OCI-LY7 (cell line): Measurements from ENCODE around the gene SCO1. TPM values are rescaled to one million over a fixed set of nuclear protein-coding genes. Genes with fewer than 3 reads are reported as not detected.

Source experiments
- BruUV-seq: library from RNA; stranded (reverse); fragments of 400-500 nt; replicated peaks from 2 replicates; lab custom pipeline; 2021; lab: Mats Ljungman, UMichigan
- CTCF ChIA-PET: fragments of 300-600 bp; sonication (Branson Sonifier 250); formaldehyde crosslinking; loops from one replicate; lab custom pipeline; 2022; ENCODE audit warnings: antibody characterized with exemption; ENCODE audit not compliant: unreplicated experiment; lab: Charles Lee
- POLR2A ChIA-PET: fragments of 300-600 bp; sonication (Branson Sonifier 250); formaldehyde crosslinking; loops from one replicate; lab custom pipeline; 2022; ENCODE audit warnings: antibody characterized with exemption; lab: Charles Lee
- DNase-seq: peaks from one replicate; pipeline ENCODE4 v3.0.0-alpha.2; 2015; ENCODE audit warnings: low spot score
- H2AFZ ChIP-seq: fragments of 200-600 bp; sonication (generic), shearing (Covaris generic); 2 replicates; pipeline ENCODE4 v1.6.1; 2014; ENCODE audit warnings: mild to moderate bottlenecking, antibody characterized with exemption, low read length, moderate library complexity
- H3K27ac ChIP-seq: fragments of 200-600 bp; sonication (generic); 2 replicates; pipeline ENCODE4 v1.5.1; 2014; ENCODE audit warnings: mixed run types, low read depth, mild to moderate bottlenecking, moderate library complexity, low read length, inconsistent platforms; ENCODE audit not compliant: poor library complexity, severe bottlenecking
- H3K36me3 ChIP-seq: fragments of 200-600 bp; sonication (generic); 2 replicates; pipeline ENCODE4 v1.6.1; 2014; ENCODE audit warnings: mild to moderate bottlenecking, antibody characterized with exemption, low read length, moderate library complexity, mixed read lengths; ENCODE audit not compliant: insufficient read depth
- H3K4me1 ChIP-seq: fragments of 200-600 bp; sonication (generic); 2 replicates; pipeline ENCODE4 v1.5.1; 2014; ENCODE audit warnings: mild to moderate bottlenecking, low read length; ENCODE audit not compliant: insufficient read depth, poor library complexity, severe bottlenecking
- H3K4me2 ChIP-seq: fragments of 200-600 bp; sonication (generic); 2 replicates; pipeline ENCODE4 v1.6.1; 2014; ENCODE audit warnings: mild to moderate bottlenecking, low read length
- H3K4me3 ChIP-seq: fragments of 200-600 bp; sonication (generic); 2 replicates; pipeline ENCODE4 v1.5.1; 2014; ENCODE audit warnings: mild to moderate bottlenecking, low read depth, low read length; ENCODE audit not compliant: poor library complexity, severe bottlenecking
- H3K79me2 ChIP-seq: fragments of 200-600 bp; sonication (generic); 2 replicates; pipeline ENCODE4 v1.6.1; 2016; ENCODE audit warnings: low read depth, mild to moderate bottlenecking, low read length, moderate library complexity, mixed read lengths; ENCODE audit not compliant: insufficient read depth
- H3K9me2 ChIP-seq: fragments of 200-600 bp; sonication (generic); 2 replicates; pipeline ENCODE4 v1.6.1; 2016; ENCODE audit warnings: mild to moderate bottlenecking, low read length, mixed read lengths; ENCODE audit not compliant: insufficient read depth
- H3K9me3 ChIP-seq: fragments of 200-600 bp; sonication (generic); 2 replicates; pipeline ENCODE4 v1.6.1; 2014; ENCODE audit warnings: mild to moderate bottlenecking, mixed run types, low read length, mixed read lengths
- H4K20me1 ChIP-seq: fragments of 200-600 bp; sonication (generic); 2 replicates; pipeline ENCODE4 v1.6.1; 2014; ENCODE audit warnings: mild to moderate bottlenecking, antibody characterized with exemption, low read length, moderate library complexity, mixed read lengths; ENCODE audit not compliant: insufficient read depth
- CTCF ChIP-seq: fragments of 200-600 bp; sonication (generic); conservative IDR thresholded peaks from 2 replicates; pipeline ENCODE4 v1.5.1; 2014; ENCODE audit warnings: mild to moderate bottlenecking, antibody characterized with exemption, low read length, moderate library complexity, mixed read lengths
- EZH2phosphoT487 ChIP-seq: fragments of 200-600 bp; sonication (generic); IDR thresholded peaks from 2 replicates; pipeline ENCODE4 v1.6.1; 2018; ENCODE audit warnings: low read depth, borderline replicate concordance, mild to moderate bottlenecking, mixed run types, antibody characterized with exemption, low read length, moderate library complexity, mixed read lengths
- intact Hi-C: fragments of 100-400 bp; cut with micrococcal nuclease; formaldehyde crosslinking; loops from one replicate; pipeline ENCODE4 v1.10.0; 2022; ENCODE audit not compliant: unreplicated experiment
- total RNA-seq, 2 experiments: library from RNA; depleted of rRNA in 1 of 2; stranded (reverse); fragments of >200 nt in 1 of 2; shearing (Covaris generic) in 1 of 2; gene quantifications; 2 replicates each; pipeline ENCODE4 v1.2.3, GENCODE V29; 2014 to 2022

The SCO1 gene
- total RNA-seq, 2 experiments from 2014 or later = 32.2 to 44.4 TPM

GRCh38 chr17:10725262-10725661 is 27.9 kb upstream of the SCO1 start:
- TF ChIP-seq CTCF (no peak), EZH2phosphoT487 (no peak)
- ChIA-PET POLR2A (no interaction called here), CTCF (no interaction called here)
- H3K79me2 ChIP-seq = no peaks in the 10 kb centered on the region
- BruUV-seq = no TSS peak
- H3K4me1 ChIP-seq = no peaks in the 10 kb centered on the region
- DNase-seq = no peak
- H3K4me3 ChIP-seq = no peak overlapping the region
- no peak overlapping the region for H2AFZ ChIP-seq
- no peak overlapping the region for H3K4me2 ChIP-seq
- no peak overlapping the region for H3K27ac ChIP-seq
- no peaks in the 10 kb centered on the region for H4K20me1 ChIP-seq
- no peaks in the 10 kb centered on the region for H3K36me3 ChIP-seq
- H3K9me3 ChIP-seq = no peaks in the 10 kb centered on the region
- intact Hi-C loops = no loop called here
- no peaks in the 10 kb centered on the region for H3K9me2 ChIP-seq

GRCh38 chr17:10724546-10725195 is 27.3 kb upstream of the SCO1 start:
- no peaks in the 10 kb centered on the region for H3K36me3 ChIP-seq
- intact Hi-C loops = no loop called here
- CTCF ChIA-PET = no interaction called here
- no peaks in the 10 kb centered on the region for H4K20me1 ChIP-seq
- DNase-seq = no peak
- H3K9me3 ChIP-seq = no peaks in the 10 kb centered on the region
- no peak overlapping the region for H2AFZ ChIP-seq
- TF ChIP-seq CTCF = no peak
- no peaks in the 10 kb centered on the region for H3K79me2 ChIP-seq
- H3K4me1 ChIP-seq = no peaks in the 10 kb centered on the region
- no peak overlapping the region for H3K4me2 ChIP-seq
- BruUV-seq = no TSS peak
- H3K4me3 ChIP-seq = no peak overlapping the region
- H3K27ac ChIP-seq = no peak overlapping the region
- POLR2A ChIA-PET = no interaction called here
- no peaks in the 10 kb centered on the region for H3K9me2 ChIP-seq

- no peaks in the 10 kb centered on the region for H3K9me2 ChIP-seq
- no TSS peak for BruUV-seq
- H4K20me1 ChIP-seq = no peaks in the 10 kb centered on the region
- no peak for DNase-seq
- ChIA-PET CTCF (no interaction called here), POLR2A (interaction anchor here (1.0 kb wide), 1 partner anchor 23 kb away, joined by 3 read pairs; no protein-coding TSS in a partner anchor)
- TF ChIP-seq EZH2phosphoT487 (no peak), CTCF (no peak)
- H3K4me2 ChIP-seq = no peak overlapping the region
- H3K4me1 ChIP-seq = no peaks in the 10 kb centered on the region
- no peaks in the 10 kb centered on the region for H3K9me3 ChIP-seq
- intact Hi-C loops = no loop called here
- H3K36me3 ChIP-seq = no peaks in the 10 kb centered on the region
- H3K27ac ChIP-seq = no peak overlapping the region
- no peaks in the 10 kb centered on the region for H3K79me2 ChIP-seq
- no peak overlapping the region for H2AFZ ChIP-seq
- H3K4me3 ChIP-seq = no peak overlapping the region
Observed at GRCh38 chr17:10718547-10718946, 21.2 kb upstream of the SCO1 start.
